ENCODE data around the gene ROCK1. TPM values are rescaled to one million over a fixed set of nuclear protein-coding genes. Genes with fewer than 3 reads are reported as not detected.

ROCK1 gene
- total and polyA plus RNA-seq, 2 of the 8 experiments (the other 6 are each of a cell fraction or from before 2014, with no cell fraction given): 4.2 to 48.9 TPM

DNA sequence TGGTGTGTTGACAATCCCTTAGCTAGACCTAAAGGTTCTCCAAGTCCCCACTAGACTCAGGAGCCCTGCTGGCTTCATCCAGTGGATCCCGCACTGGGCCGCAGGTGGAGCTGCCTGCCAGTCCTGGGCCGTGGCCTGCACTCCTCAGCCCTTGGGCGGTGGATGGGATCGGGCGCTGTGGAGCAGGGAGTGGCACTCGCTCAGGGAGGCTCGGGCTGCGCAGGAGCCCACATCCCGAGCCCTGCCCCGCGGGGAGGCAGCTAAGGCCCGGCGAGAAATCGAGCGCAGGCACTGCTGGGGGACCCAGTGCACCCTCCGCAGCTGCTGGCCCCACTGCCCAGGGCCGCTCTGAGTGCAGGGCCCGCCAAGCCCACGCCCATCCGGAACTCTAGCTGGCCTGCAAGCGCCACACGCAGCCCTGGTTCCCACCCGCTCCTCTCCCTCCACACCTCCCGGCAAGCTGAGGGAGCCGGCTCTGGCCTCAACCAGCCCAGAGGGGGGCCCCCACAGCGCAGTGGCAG is 20.8 kb upstream of the ROCK1 start (continued):
- TF ChIP-seq CEBPB (IDR thresholded peaks at IDR 0.05; ENCODE audit: low read depth, low read length) (no peak), CBX5 (IDR thresholded peaks at IDR 0.05; ENCODE audit: low read depth, low read length) (no peak), SP2 (IDR thresholded peaks at IDR 0.05; ENCODE audit: low read length) (no peak), HDAC2 (IDR thresholded peaks at IDR 0.05; ENCODE audit: borderline replicate concordance in 1 of 2, low read depth in 2 of 2, low read length in 2 of 2) (no peak), TBP (IDR thresholded peaks at IDR 0.05; ENCODE audit: low read depth, low read length) (no peak), ASH2L (IDR thresholded peaks at IDR 0.05; ENCODE audit: low read length) (no peak), CTBP2 (IDR thresholded peaks at IDR 0.05; ENCODE audit: borderline replicate concordance, insufficient read depth, insufficient read length, low read length) (no peak), POLR2A (IDR thresholded peaks at IDR 0.05; ENCODE audit: control extremely low read depth in 1 of 2, low read depth in 2 of 2, low read length in 2 of 2) (no peak), SIRT6 (IDR thresholded peaks at IDR 0.05; ENCODE audit: low read length) (no peak)

All from H1 (cell line).